H9 (cell line): Measurements from ENCODE around the gene GAL3ST2. TPM values are rescaled to one million over a fixed set of nuclear protein-coding genes. Genes with fewer than 3 reads are reported as not detected.
A peak's percentile ranks its signal among the peaks of the same experiment; 100 is the strongest.

ENCODE experiments used
- DNase-seq: peaks from one replicate; pipeline ENCODE4 v3.0.0-alpha.2; 2017
- H2AFZ ChIP-seq: one replicate; pipeline ENCODE4 v1.6.1; 2013; ENCODE audit warnings: mild to moderate bottlenecking, low read length, control low read depth, moderate library complexity
- H2AK5ac ChIP-seq: 2 replicates; pipeline ENCODE4 v1.6.1; 2013; ENCODE audit warnings: low read length, control low read depth, mixed read lengths; ENCODE audit not compliant: insufficient read length
- H2BK120ac ChIP-seq: one replicate; pipeline ENCODE4 v1.6.1; 2013; ENCODE audit warnings: low read depth, mild to moderate bottlenecking, low read length, control low read depth, inconsistent platforms; ENCODE audit not compliant: poor library complexity, severe bottlenecking
- H2BK12ac ChIP-seq: 2 replicates; pipeline ENCODE4 v1.6.1; 2013; ENCODE audit warnings: low read length, control low read depth, mixed read lengths, low read depth; ENCODE audit not compliant: insufficient read length
- H2BK15ac ChIP-seq: 2 replicates; pipeline ENCODE4 v1.6.1; 2013; ENCODE audit warnings: low read depth, low read length, control low read depth
- H2BK20ac ChIP-seq: one replicate; pipeline ENCODE4 v1.6.1; 2013; ENCODE audit warnings: low read depth, mild to moderate bottlenecking, low read length, control low read depth, inconsistent platforms; ENCODE audit not compliant: poor library complexity, severe bottlenecking
- H2BK5ac ChIP-seq: 2 replicates; pipeline ENCODE4 v1.6.1; 2013; ENCODE audit warnings: low read length, control low read depth, mixed read lengths; ENCODE audit not compliant: insufficient read length
- H3K14ac ChIP-seq: 2 replicates; pipeline ENCODE4 v1.6.1; 2013; ENCODE audit warnings: low read length, control low read depth; ENCODE audit not compliant: insufficient read depth
- H3K18ac ChIP-seq: 2 replicates; pipeline ENCODE4 v1.6.1; 2013; ENCODE audit warnings: low read depth, mild to moderate bottlenecking, mixed read lengths, low read length, control low read depth; ENCODE audit not compliant: insufficient read length
- H3K23ac ChIP-seq: 2 replicates; pipeline ENCODE4 v1.6.1; 2013; ENCODE audit warnings: low read length, control low read depth, mixed read lengths, low read depth; ENCODE audit not compliant: insufficient read length
- H3K23me2 ChIP-seq: 2 replicates; pipeline ENCODE4 v1.6.1; 2013; ENCODE audit warnings: low read depth, mild to moderate bottlenecking, mixed read lengths, low read length, control low read depth; ENCODE audit not compliant: insufficient read length, poor library complexity, severe bottlenecking
- H3K27ac ChIP-seq: 2 replicates; pipeline ENCODE4 v1.5.1; 2013; ENCODE audit warnings: low read length, control low read depth, mixed read lengths, low read depth; ENCODE audit not compliant: insufficient read length
- H3K27me3 ChIP-seq: 2 replicates; pipeline ENCODE4 v1.6.1; 2013; ENCODE audit warnings: low read length, control low read depth, inconsistent platforms; ENCODE audit not compliant: insufficient read depth
- H3K4ac ChIP-seq: 2 replicates; pipeline ENCODE4 v1.6.1; 2013; ENCODE audit warnings: low read depth, mild to moderate bottlenecking, control low read depth, inconsistent platforms, low read length, moderate library complexity
- H3K4me1 ChIP-seq: 2 replicates; pipeline ENCODE4 v1.6.1; 2013; ENCODE audit warnings: low read length, control low read depth, inconsistent platforms; ENCODE audit not compliant: insufficient read depth
- H3K4me2 ChIP-seq: 2 replicates; pipeline ENCODE4 v1.6.1; 2013; ENCODE audit warnings: low read length, control low read depth, mixed read lengths; ENCODE audit not compliant: insufficient read length, insufficient read depth
- H3K56ac ChIP-seq: 2 replicates; pipeline ENCODE4 v1.6.1; 2013; ENCODE audit warnings: low read depth, mild to moderate bottlenecking, mixed read lengths, low read length, control low read depth; ENCODE audit not compliant: insufficient read length
- H3K79me1 ChIP-seq: 2 replicates; pipeline ENCODE4 v1.6.1; 2013; ENCODE audit warnings: low read depth, mild to moderate bottlenecking, moderate library complexity, low read length, control low read depth, inconsistent platforms; ENCODE audit not compliant: insufficient read depth, poor library complexity, severe bottlenecking
- H3K79me2 ChIP-seq: 2 replicates; pipeline ENCODE4 v1.6.1; 2013; ENCODE audit warnings: low read length, control low read depth, inconsistent platforms; ENCODE audit not compliant: insufficient read depth
- H3K9ac ChIP-seq: 2 replicates; pipeline ENCODE4 v1.6.1; 2013; ENCODE audit warnings: low read length, control low read depth, mixed read lengths; ENCODE audit not compliant: insufficient read length; ENCODE audit errors: extremely low read depth
- H3K9me3 ChIP-seq: one replicate; pipeline ENCODE4 v1.6.1; 2013; ENCODE audit warnings: low read depth, low read length, inconsistent platforms; ENCODE audit not compliant: control insufficient read depth
- H3T11ph ChIP-seq: one replicate; pipeline ENCODE4 v1.6.1; 2013; ENCODE audit warnings: mild to moderate bottlenecking, low read length, control low read depth, inconsistent platforms
- H4K20me1 ChIP-seq: one replicate; pipeline ENCODE4 v1.6.1; 2013; ENCODE audit not compliant: control insufficient read depth, insufficient read length, insufficient read depth
- H4K5ac ChIP-seq: 2 replicates; pipeline ENCODE4 v1.6.1; 2013; ENCODE audit warnings: low read depth, mild to moderate bottlenecking, mixed read lengths, low read length, control low read depth; ENCODE audit not compliant: insufficient read length
- H4K8ac ChIP-seq: replicated peaks from 2 replicates; pipeline ENCODE4 v1.6.1; 2013; ENCODE audit warnings: low read length, control low read depth, mixed read lengths, low read depth; ENCODE audit not compliant: insufficient read length
- H4K91ac ChIP-seq: 2 replicates; pipeline ENCODE4 v1.6.1; 2013; ENCODE audit warnings: low read depth, mild to moderate bottlenecking, moderate library complexity, mixed read lengths, low read length, control low read depth; ENCODE audit not compliant: insufficient read length
- H3K27ac Mint-ChIP-seq, 3 experiments: 2 replicates in 2 of 3; 3 replicates in 1 of 3; pipeline ENCODE4 v1.8.0; 2020 to 2021; ENCODE audit warnings: mixed read lengths in 3 of 3, mild to moderate bottlenecking in 1 of 3, moderate library complexity in 1 of 3
- H3K27me3 Mint-ChIP-seq: 2 replicates; pipeline ENCODE4 v1.8.0; 2021; ENCODE audit warnings: low read depth, mild to moderate bottlenecking, moderate library complexity, mixed read lengths
- H3K36me3 Mint-ChIP-seq, 3 experiments: 2 replicates in 2 of 3; 3 replicates in 1 of 3; pipeline ENCODE4 v1.8.0; 2020 to 2021; ENCODE audit warnings: low read depth in 3 of 3, mixed read lengths in 3 of 3; ENCODE audit not compliant: insufficient read depth in 1 of 3
- H3K4me1 Mint-ChIP-seq, 2 experiments: 2 replicates each; pipeline ENCODE4 v1.8.0; 2020; ENCODE audit warnings: mixed read lengths in 2 of 2
- H3K4me3 Mint-ChIP-seq, 2 experiments: 2 replicates in 1 of 2; 3 replicates in 1 of 2; pipeline ENCODE4 v1.8.0; 2020 to 2021; ENCODE audit warnings: mild to moderate bottlenecking in 2 of 2, mixed read lengths in 2 of 2, moderate library complexity in 1 of 2
- H3K9me3 Mint-ChIP-seq, 2 experiments: 2 replicates in 1 of 2; 3 replicates in 1 of 2; pipeline ENCODE4 v1.8.0; 2020; ENCODE audit warnings: mild to moderate bottlenecking in 2 of 2, mixed read lengths in 2 of 2, moderate library complexity in 1 of 2
- CTCF ChIP-seq: fragments of 200-600 bp; sonication (generic); conservative IDR thresholded peaks from 3 replicates; pipeline ENCODE4 v1.8.0; 2021; ENCODE audit warnings: antibody characterized with exemption, mild to moderate bottlenecking
- WGBS: extraction: QIAGEN DNeasy Blood & Tissue Kit; methylation state at CpG from one replicate; pipeline ENCODE4 v1.1.7; 2013; ENCODE audit warnings: missing lambda C conversion rate, low lambda C conversion rate, mixed read lengths; ENCODE audit not compliant: insufficient read length; ENCODE audit errors: extremely low coverage; 5-methylcytosine and 5-hydroxymethylcytosine counted together
- total RNA-seq: library from RNA; stranded (reverse); gene quantifications from 2 replicates; pipeline ENCODE4 v1.2.1, GENCODE V29; 2021

GAL3ST2 gene
- total RNA-seq, 1 experiment from 2014 or later = 0.33 TPM

- Histone ChIP-seq H3K79me1 (no peaks in the 10 kb centered on the region), H2BK5ac (no peak within 1 kb of the TSS), H3K23ac (no peak within 1 kb of the TSS), H3K23me2 (peaks cover 12% of the 10 kb centered on the region), H3T11ph (no peak within 1 kb of the TSS), H4K8ac (no peak within 1 kb of the TSS), H3K79me2 (no peaks in the 10 kb centered on the region), H3K9ac (peak within 1 kb of the TSS; percentile 2), H2AFZ (no peak within 1 kb of the TSS), H2BK12ac (no peak within 1 kb of the TSS), H3K4ac (no peak within 1 kb of the TSS), H3K14ac (peak within 1 kb of the TSS; percentile 32; the same call in 1 of the 2 replicates), H4K20me1 (peaks cover 7% of the 10 kb centered on the region), H3K27ac (no peak within 1 kb of the TSS), H4K91ac (no peak within 1 kb of the TSS), H3K4me2 (peak within 1 kb of the TSS; percentile 76), H4K5ac (no peak within 1 kb of the TSS), H3K4me1 (no peaks in the 10 kb centered on the region), H3K18ac (no peak within 1 kb of the TSS), H3K9me3 (no peaks in the 10 kb centered on the region), H2BK120ac (no peak within 1 kb of the TSS), H2BK20ac (no peak within 1 kb of the TSS), H3K27me3 (no peaks in the 10 kb centered on the region), H2BK15ac (no peak within 1 kb of the TSS), H2AK5ac (no peak within 1 kb of the TSS), H3K56ac (no peak within 1 kb of the TSS)
- peak; percentile 94 for DNase-seq
- H3K27me3 Mint-ChIP-seq = peaks cover 23% of the 10 kb centered on the region
- no peaks in the 10 kb centered on the region for H3K9me3 Mint-ChIP-seq
- H3K27ac Mint-ChIP-seq = no peak within 1 kb of the TSS
- peak within 1 kb of the TSS; percentile 73 to 84 for H3K4me3 Mint-ChIP-seq
- no CpG with 5 or more reads among the region's 98 CpGs for WGBS
- 0 out of 4 replicates have a peak, but pooled peaks cover 2 to 5% of the 10 kb centered on the region in 2 experiments for H3K4me1 Mint-ChIP-seq
- peaks cover 0 to 6% (median 4%) of the 10 kb centered on the region in 3 experiments; a peak in 2 of 7 replicates for H3K36me3 Mint-ChIP-seq
- TF ChIP-seq CTCF = no peak
Observed at GRCh38 chr2:241734467-241735208, 42.0 kb upstream of the GAL3ST2 start, which contains the start of gene D2HGDH. Gene D2HGDH (plus strand): TSS chr2:241734630. CDS start chr2:241735225, 595 bp downstream.
